Neural cell (in vitro differentiated cells): ENCODE data around the gene ADH7. TPM values are rescaled to one million over a fixed set of nuclear protein-coding genes. Genes with fewer than 3 reads are reported as not detected.
A peak's percentile ranks its signal among the peaks of the same experiment; 100 is the strongest.

Source experiments
- H2AFZ ChIP-seq: fragments of 200-600, 300-800 bp; sonication (generic), shearing (Covaris generic); 2 replicates; pipeline ENCODE4 v1.6.0; 2014; ENCODE audit warnings: low read depth, mild to moderate bottlenecking, antibody characterized with exemption, low read length, moderate library complexity
- H3F3A ChIP-seq: fragments of 200-600 bp; shearing (Covaris generic); 2 replicates; pipeline ENCODE4 v1.6.1; 2016; ENCODE audit warnings: mild to moderate bottlenecking, moderate library complexity, mixed read lengths, antibody characterized with exemption, low read length; ENCODE audit not compliant: insufficient read depth, poor library complexity, severe bottlenecking
- H3K27ac ChIP-seq: fragments of 200-600, 300-800 bp; sonication (generic), shearing (Covaris generic); 2 replicates; pipeline ENCODE4 v1.5.1; 2014; ENCODE audit warnings: mild to moderate bottlenecking, low read length, moderate library complexity
- H3K27me3 ChIP-seq: fragments of 300-800, 200-600 bp; sonication (generic), shearing (Covaris generic); 2 replicates; pipeline ENCODE4 v1.6.0; 2014; ENCODE audit warnings: mild to moderate bottlenecking, low read depth, low read length, moderate library complexity; ENCODE audit not compliant: insufficient read depth
- H3K36me3 ChIP-seq: fragments of 300-800, 200-600 bp; sonication (generic), shearing (Covaris generic); 2 replicates; pipeline ENCODE4 v1.5.1; 2014; ENCODE audit warnings: mild to moderate bottlenecking, antibody characterized with exemption, low read length, moderate library complexity; ENCODE audit not compliant: insufficient read depth
- H3K4me2 ChIP-seq: fragments of 300-800, 200-600 bp; sonication (generic), shearing (Covaris generic); 2 replicates; pipeline ENCODE4 v1.6.0; 2014; ENCODE audit warnings: mild to moderate bottlenecking, low read length
- H3K4me3 ChIP-seq: fragments of 300-800, 200-600 bp; sonication (generic), shearing (Covaris generic); 2 replicates; pipeline ENCODE4 v1.5.1; 2014; ENCODE audit warnings: mild to moderate bottlenecking, low read length, moderate library complexity
- H3K79me2 ChIP-seq: fragments of 200-600 bp; shearing (Covaris generic); replicated peaks from 2 replicates; pipeline ENCODE4 v1.6.0; 2014; ENCODE audit warnings: mild to moderate bottlenecking, low read length, moderate library complexity; ENCODE audit not compliant: insufficient read depth
- H3K9ac ChIP-seq: fragments of 300-800, 200-600 bp; sonication (generic), shearing (Covaris generic); 2 replicates; pipeline ENCODE4 v1.6.1; 2016; ENCODE audit warnings: mild to moderate bottlenecking, low read length, mixed read lengths
- H3K9me2 ChIP-seq: fragments of 200-600 bp; shearing (Covaris generic); 2 replicates; pipeline ENCODE4 v1.6.1; 2016; ENCODE audit warnings: mild to moderate bottlenecking, low read length, mixed read lengths; ENCODE audit not compliant: insufficient read depth
- H3K9me3 ChIP-seq: fragments of 200-600, 300-800 bp; sonication (generic), shearing (Covaris generic); 2 replicates; pipeline ENCODE4 v1.6.1; 2016; ENCODE audit warnings: mild to moderate bottlenecking, mixed run types, low read length, moderate library complexity, mixed read lengths
- H4K20me1 ChIP-seq: fragments of 200-600 bp; shearing (Covaris generic); 2 replicates; pipeline ENCODE4 v1.6.1; 2016; ENCODE audit warnings: mild to moderate bottlenecking, mixed run types; ENCODE audit not compliant: insufficient read depth
- CTCF ChIP-seq: fragments of 450-650 bp; IDR thresholded peaks from 2 replicates; pipeline ENCODE4 v1.5.1; 2014; ENCODE audit warnings: antibody characterized with exemption, mild to moderate bottlenecking, moderate library complexity; ENCODE audit not compliant: poor library complexity, severe bottlenecking
- EP300 ChIP-seq: fragments of 450-650 bp; conservative IDR thresholded peaks from 2 replicates; pipeline ENCODE4 v1.6.1; 2014; ENCODE audit warnings: antibody characterized with exemption, mild to moderate bottlenecking, moderate library complexity; ENCODE audit not compliant: poor library complexity, severe bottlenecking
- EZH2 ChIP-seq: fragments of 200-600, 300-800 bp; shearing (Covaris generic), sonication (generic); IDR thresholded peaks from 2 replicates; pipeline ENCODE4 v1.6.1; 2014; ENCODE audit warnings: antibody characterized with exemption, low read length, borderline replicate concordance, mild to moderate bottlenecking; ENCODE audit not compliant: insufficient read depth, poor library complexity, severe bottlenecking
- MXI1 ChIP-seq: fragments of 450-650 bp; conservative IDR thresholded peaks from 2 replicates; pipeline ENCODE4 v1.6.1; 2014; ENCODE audit warnings: antibody characterized with exemption, mild to moderate bottlenecking; ENCODE audit not compliant: poor library complexity, severe bottlenecking
- POLR2AphosphoS5 ChIP-seq: IDR thresholded peaks from 2 replicates; pipeline ENCODE4 v1.6.1; 2012
- RAD21 ChIP-seq: fragments of 450-650 bp; conservative IDR thresholded peaks from 2 replicates; pipeline ENCODE4 v1.6.1; 2014; ENCODE audit warnings: antibody characterized with exemption, mild to moderate bottlenecking, moderate library complexity
- REST ChIP-seq: IDR thresholded peaks from 2 replicates; pipeline ENCODE4 v1.6.1; 2012; ENCODE audit warnings: borderline replicate concordance
- SMC3 ChIP-seq: fragments of 450-650 bp; conservative IDR thresholded peaks from 2 replicates; pipeline ENCODE4 v1.6.1; 2014; ENCODE audit warnings: antibody characterized with exemption, mild to moderate bottlenecking, moderate library complexity; ENCODE audit not compliant: poor library complexity
- TAF1 ChIP-seq: IDR thresholded peaks from 2 replicates; pipeline ENCODE4 v1.6.1; 2012; ENCODE audit warnings: low read depth
- polyA plus RNA-seq: library from polyadenylated mRNA; depleted of rRNA; stranded (reverse); fragments of >200 nt; gene quantifications from 2 replicates; pipeline ENCODE4 v1.2.3, GENCODE V29; 2014

ADH7 gene
- polyA plus RNA-seq, 1 donor from 2014 or later = not detected

DNA sequence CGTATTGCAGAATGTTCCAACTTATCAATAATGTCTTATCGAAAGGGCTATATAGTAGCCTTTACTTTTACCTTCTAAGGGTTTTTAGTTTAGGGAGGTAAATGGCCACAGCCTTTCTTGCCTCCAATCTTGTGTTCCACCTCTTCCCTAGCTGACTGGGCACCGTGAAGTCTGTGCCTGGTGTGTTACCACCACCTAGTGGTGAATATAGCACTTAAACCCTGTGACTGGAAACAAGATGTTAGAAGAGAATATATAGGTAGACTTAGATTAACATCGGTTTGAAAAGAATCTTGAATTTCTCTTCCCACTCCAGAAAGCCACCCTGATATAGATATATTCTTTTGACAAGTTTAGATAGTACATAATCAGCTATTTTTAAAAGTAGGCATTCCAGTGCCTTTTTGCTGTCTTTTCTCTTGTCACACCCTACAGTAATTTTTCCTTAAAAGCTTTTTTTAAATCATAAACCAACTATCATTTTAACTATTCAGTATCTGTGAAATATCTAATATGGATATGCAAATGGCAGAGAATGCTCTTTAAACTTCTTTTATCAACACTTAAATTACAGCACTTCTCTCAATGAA lies 27.8 kb upstream of the ADH7 start:
- Histone ChIP-seq H2AFZ (no peak overlapping the region), H3K4me3 (no peak overlapping the region), H3K9ac (no peak overlapping the region), H3K27ac (no peak overlapping the region), H3K79me2 (no peaks in the 10 kb centered on the region), H3K4me2 (no peak overlapping the region), H3F3A (no peaks in the 10 kb centered on the region), H3K9me2 (no peaks in the 10 kb centered on the region), H3K9me3 (no peaks in the 10 kb centered on the region), H4K20me1 (no peaks in the 10 kb centered on the region), H3K27me3 (no peaks in the 10 kb centered on the region), H3K36me3 (no peaks in the 10 kb centered on the region)
- TF ChIP-seq EZH2 (no peak), SMC3 (peak; percentile 84), MXI1 (no peak), CTCF (peak; percentile 87), TAF1 (no peak), REST (no peak), RAD21 (peak; percentile 92), POLR2AphosphoS5 (no peak), EP300 (no peak)

- H3K4me2 ChIP-seq = no peak overlapping the region
- H3K9me3 ChIP-seq = no peaks in the 10 kb centered on the region
- H4K20me1 ChIP-seq = no peaks in the 10 kb centered on the region
- H3K36me3 ChIP-seq = no peaks in the 10 kb centered on the region
- H3K9ac ChIP-seq = no peak overlapping the region
- no peaks in the 10 kb centered on the region for H3K79me2 ChIP-seq
- no peaks in the 10 kb centered on the region for H3F3A ChIP-seq
- H2AFZ ChIP-seq = no peak overlapping the region
- no peak overlapping the region for H3K4me3 ChIP-seq
- H3K9me2 ChIP-seq = no peaks in the 10 kb centered on the region
- H3K27me3 ChIP-seq = no peaks in the 10 kb centered on the region
- H3K27ac ChIP-seq = no peak overlapping the region
- no peak for TF ChIP-seq EZH2
- no peak for TF ChIP-seq RAD21
- no peak for TF ChIP-seq TAF1
- TF ChIP-seq REST = no peak
- TF ChIP-seq MXI1 = no peak
- TF ChIP-seq CTCF = no peak
- no peak for TF ChIP-seq POLR2AphosphoS5
Observed at GRCh38 chr4:99461623-99462401, 26.7 kb upstream of the ADH7 start.
